Measurements from ENCODE around the gene ANXA6.

Gene ANXA6

GRCh38 chr5:151078490-151079262, 78.9 kb downstream of the ANXA6 start:
- DNase-seq, result no peak

DNA sequence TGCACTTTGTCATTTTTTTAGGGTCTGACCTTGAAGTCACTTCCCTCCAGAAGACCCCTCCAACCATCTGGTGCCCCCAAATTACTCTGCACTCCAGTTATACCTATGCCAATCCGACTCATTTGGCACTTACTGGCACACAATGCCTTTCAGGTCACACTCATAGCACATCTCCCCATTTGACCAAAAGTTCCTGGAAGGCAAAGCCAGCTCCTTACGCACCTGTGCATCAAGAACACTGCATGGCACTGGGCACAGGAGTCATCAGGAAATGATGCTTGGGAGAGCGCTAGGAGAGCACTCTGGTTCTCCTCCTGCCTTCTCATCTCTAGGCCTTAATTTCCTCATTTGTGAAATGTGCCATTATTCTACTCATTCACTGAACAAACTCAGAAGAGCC, 79.6 kb downstream of the ANXA6 start:
- no peak for DNase-seq

GRCh38 chr5:151077419-151077818, 80.2 kb downstream of the ANXA6 start:
- DNase-seq, result no peak

DNA sequence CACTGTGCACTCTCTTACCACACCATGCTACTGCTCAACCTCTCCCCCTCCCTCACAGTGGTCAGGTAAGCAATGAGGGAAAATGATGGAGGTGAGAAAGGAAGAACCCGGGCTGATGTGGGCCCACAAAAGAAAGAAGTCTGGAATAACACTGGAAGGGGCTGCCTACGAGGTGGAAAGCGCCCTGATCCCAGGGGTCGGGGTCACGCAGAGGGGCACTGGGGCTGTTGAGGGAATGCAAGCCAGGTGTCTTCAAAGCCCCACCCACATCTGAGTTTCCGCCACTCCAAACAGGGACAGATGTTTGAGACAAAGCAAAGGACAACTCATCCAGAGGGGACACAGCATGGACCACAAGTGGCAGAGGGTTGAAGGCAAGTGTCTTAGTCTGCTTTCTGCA, 81.0 kb downstream of the ANXA6 start:
- DNase-seq, result no peak

GRCh38 chr5:151075698-151076331, 81.8 kb downstream of the ANXA6 start:
- no peak for DNase-seq

- DNase-seq, result no peak
These were observed 83.0 kb downstream of the ANXA6 start for GRCh38 chr5:151074557-151074956.

DNA sequence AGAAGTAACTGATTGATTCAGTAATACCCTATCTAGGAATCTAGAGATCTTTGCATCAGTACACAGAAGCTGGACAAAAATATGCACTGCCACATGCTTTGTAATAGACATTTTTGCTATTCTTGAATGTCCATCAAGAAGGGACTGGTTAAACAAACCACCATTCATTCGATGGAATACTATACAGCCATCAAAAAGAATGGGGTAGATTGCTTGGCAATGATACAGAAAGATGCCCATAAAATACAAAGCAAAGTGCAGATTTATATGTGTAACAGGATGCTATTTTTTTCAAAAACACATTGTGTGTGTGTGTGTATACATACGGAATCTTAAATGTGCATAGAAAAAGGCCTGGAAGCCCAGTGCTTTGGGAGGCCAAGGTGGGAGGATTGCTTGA, 84.3 kb downstream of the ANXA6 start:
- DNase-seq, result no peak

GRCh38 chr5:151072630-151073025, 85.0 kb downstream of the ANXA6 start:
- DNase-seq, result no peak

- DNase-seq, result no peak
These were observed 85.5 kb downstream of the ANXA6 start for GRCh38 chr5:151071848-151072629.

- no peak for DNase-seq
These were observed 86.6 kb downstream of the ANXA6 start for GRCh38 chr5:151071021-151071420.

DNA sequence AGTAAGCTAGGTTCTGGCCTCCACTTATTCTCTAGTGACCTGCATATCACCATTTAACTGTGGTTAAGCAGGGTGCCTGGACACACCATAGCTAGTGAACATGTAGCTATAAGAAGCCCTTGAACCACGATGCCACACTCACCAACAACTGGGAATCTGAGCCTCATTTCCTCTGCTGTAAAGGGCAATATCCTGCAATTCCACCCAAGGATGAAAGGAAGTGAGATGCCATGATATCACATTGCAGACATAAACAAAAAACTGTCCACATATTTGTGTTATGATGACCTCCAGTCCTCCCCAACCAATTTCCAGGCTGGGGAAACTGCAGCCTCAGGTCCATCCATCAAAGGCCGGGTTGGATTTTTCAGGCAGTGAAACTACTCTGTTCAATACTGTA, 87.1 kb downstream of the ANXA6 start:
- no peak for DNase-seq

- no peak for DNase-seq
These were observed 89.0 kb downstream of the ANXA6 start for GRCh38 chr5:151068433-151069197.

DNA sequence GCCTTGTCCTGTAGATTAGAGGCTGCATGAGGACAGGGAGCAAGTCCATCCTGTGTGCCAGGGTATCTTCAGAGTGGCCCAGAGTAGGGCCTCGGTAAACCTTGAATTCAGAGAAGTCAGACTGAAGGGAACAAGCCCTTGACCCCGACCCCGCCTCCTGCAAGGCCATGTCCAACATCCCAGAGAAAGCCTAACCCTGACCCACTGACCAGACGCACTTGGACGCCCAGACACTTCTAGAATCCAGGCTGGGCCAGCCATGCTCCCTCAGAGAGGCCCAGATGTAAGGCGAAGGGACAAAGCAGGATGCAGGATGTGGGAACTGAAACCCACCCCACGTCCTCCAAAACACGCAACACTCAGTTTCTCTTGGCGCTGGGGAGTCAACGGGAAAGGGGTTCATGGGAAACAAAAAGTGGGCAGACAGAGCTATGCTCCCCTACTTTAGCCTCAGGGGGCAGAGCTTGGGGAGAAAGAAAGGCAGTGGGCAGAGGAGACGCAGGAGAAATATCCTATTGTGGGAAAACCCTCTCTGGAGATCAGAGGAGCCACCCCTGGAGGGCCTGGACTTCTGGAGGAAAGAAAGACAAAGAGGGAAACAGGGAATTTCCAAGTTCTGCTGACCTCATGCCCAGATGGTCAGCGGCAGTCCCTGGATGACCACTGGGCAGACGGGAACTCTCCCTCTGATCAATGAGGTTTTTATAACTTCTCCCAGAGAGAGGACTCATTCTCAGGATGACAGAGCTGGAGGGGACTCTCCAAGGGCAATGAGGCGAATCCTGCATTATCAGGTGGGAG, 89.7 kb downstream of the ANXA6 start:
- no peak for DNase-seq

DNA sequence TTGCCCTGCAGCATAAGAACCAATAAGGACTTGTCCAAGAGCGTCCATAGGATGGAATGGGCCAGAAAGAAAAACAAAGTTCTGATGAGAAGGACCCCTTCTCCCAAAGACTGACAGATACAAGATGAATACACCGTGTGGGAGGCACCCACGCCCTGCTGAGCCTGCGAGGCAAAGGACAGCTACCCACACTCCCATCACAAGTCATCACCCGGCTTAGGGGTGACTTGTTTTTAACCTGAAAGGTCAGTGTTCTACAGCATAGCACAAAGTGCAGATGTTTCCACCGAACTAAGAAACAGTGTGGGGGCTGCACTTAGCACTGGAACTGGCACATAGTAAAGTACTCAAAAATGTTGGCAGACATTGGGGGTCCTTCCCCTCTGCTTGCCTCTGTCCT, 90.7 kb downstream of the ANXA6 start:
- DNase-seq, result no peak

- no peak for DNase-seq
These were observed 92.0 kb downstream of the ANXA6 start for GRCh38 chr5:151065609-151066008.

DNA sequence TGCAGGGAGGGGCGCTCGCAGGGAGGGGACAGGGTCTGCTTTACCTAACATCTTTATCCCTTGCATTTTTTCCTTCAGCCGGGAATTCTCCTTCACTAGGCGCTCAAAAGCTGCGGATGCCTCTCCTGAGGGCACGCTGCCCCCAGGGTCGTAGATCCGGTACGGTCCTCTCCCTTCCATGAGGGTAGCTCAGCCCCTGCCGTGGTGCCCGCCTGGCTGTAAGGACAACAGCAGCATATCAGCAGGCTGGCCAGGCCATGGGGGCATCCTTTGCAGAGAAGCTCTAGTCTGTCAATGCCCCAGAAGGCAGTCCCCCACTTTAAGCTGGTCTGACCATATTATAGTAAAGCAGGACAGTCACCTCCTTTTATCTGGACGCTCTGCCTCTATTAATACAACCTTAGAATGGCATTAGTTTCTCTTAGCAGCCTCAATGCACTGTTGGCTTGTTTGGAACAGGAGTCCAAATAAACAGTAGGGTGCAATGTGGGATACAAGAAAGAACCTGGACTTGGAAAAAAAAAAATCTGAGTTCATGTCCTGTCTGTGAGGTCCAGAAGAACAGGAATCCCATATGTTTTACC, 92.6 kb downstream of the ANXA6 start:
- DNase-seq, result no peak

- DNase-seq, result no peak
These were observed 94.2 kb downstream of the ANXA6 start for GRCh38 chr5:151063142-151063989.

DNA sequence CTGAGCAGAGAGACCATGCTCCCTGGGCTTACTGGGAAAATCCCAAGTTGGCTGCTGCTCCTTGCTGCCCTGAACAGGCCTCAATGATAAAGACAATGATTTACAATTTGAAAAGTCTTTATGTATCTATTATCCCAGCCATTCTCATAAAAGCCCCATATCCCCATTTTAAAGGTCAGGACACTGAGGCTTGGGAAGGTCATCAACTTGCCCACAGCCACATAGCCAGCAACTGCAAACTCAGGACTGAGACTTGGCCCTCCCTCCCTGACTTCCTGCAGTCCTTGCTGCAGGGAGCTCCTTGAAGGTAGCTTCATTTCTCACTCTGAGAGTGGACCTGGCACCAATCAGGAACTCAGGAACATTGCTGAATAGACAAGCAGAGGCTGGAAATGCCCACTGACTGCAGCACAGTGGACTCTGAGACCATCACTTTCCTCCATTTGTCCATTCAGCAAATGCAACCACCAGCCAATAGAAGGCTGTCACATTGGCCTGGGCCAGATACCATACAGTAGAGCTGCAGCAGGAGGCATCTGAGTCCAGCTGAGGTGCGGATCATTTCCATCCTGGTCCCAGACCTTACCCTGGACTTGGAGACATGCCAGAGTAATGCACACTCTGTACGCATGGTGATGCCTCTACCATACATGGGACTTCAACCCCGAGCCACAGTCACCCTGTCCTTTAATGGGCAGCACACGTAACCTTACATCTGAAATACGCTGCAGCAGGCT, 95.0 kb downstream of the ANXA6 start:
- no peak for DNase-seq

- no peak for DNase-seq
These were observed 96.8 kb downstream of the ANXA6 start for GRCh38 chr5:151060742-151061141.

- DNase-seq, result no peak
These were observed 98.6 kb downstream of the ANXA6 start for GRCh38 chr5:151058891-151059489.

All from NCI-H1092 treated with DMSO at 0.1 percent for 48 hours (cell line).